GM19468 (cell line): Measurements from ENCODE around the gene VGLL2.

ENCODE experiments used
- ATAC-seq: cut with Tn5 transposase; IDR thresholded peaks from one replicate; pipeline ENCODE4 v1.9.1; 2021; ENCODE audit warnings: mild to moderate bottlenecking, moderate library complexity, moderate number of reproducible peaks; ENCODE audit not compliant: unreplicated experiment; ENCODE audit errors: extremely low read depth

The VGLL2 gene

GRCh38 chr6:117309611-117310010 is 44.3 kb downstream of the VGLL2 start:
- ATAC-seq: no peak

DNA sequence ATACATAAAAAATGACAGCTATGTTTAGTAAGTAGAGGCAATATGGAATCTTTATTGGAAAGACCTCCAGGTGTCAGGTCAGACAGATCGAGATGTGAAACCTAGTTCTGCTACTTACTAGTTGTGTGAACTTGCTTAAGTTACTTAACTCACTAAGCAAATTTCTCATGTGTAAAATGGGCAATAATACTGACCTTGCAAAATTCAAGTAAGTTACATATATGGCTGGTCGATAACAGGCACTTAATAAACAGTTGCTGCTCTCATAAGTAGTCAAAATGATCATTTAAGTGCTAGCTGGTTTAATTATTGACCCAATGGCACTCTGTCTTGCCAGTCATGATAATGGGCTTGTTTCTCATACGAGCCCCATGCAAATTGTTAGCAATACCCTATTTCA is 46.0 kb downstream of the VGLL2 start:
- no peak for ATAC-seq

GRCh38 chr6:117311726-117312125 is 46.4 kb downstream of the VGLL2 start:
- ATAC-seq: no peak

GRCh38 chr6:117317261-117317660 is 51.9 kb downstream of the VGLL2 start:
- ATAC-seq: no peak
